ENCODE results near the gene GRAMD2A. TPM values are rescaled to one million over a fixed set of nuclear protein-coding genes. Genes with fewer than 3 reads are reported as not detected.

GRAMD2A gene
- total and polyA plus RNA-seq, 10 of the 15 experiments (the other 5 are each of a cell fraction or from before 2014, with no cell fraction given) = 0.02 to 0.35 TPM; not detected in 8

DNA sequence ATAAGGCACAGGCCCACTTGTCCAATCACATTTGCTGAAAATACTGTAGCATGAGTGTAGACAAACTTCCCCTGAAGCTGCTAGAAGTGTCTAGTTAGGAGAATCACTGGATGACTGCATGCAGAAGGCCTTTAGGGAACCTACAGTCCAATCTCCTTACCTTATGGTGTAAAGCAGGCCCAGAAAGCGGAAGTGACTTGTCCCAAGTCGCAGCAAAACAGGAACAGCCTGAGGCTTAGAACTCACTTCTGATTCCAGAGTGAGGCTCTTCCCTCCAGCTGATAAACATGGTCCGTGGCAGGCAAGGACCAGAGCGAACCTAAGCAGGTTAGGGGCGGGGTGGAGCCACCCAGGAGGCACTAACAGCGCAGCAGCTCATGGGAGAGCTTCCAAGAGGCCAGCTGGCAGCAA, 2.5 kb downstream of the GRAMD2A start:
- ChIA-PET CTCF (interaction anchor here (0.6 kb wide), 1 partner anchor 411 kb away, joined by 3 read pairs; no protein-coding TSS in a partner anchor), RAD21 (ENCODE audit: unreplicated experiment) (interaction anchor here (0.9 kb wide), 1 partner anchor 32 kb away, joined by 3 read pairs; no protein-coding TSS in a partner anchor), POLR2A (no interaction called here), SMC1A (ENCODE audit: uncharacterized antibody, unreplicated experiment) (no interaction called here)
- DNase-seq (ENCODE audit: low read depth, low spot score) (no peak), ATAC-seq (no peak), FAIRE-seq (no peak)
- Histone ChIP-seq H3K9ac (ENCODE audit: control insufficient read depth, insufficient read depth, low read length) (no peak overlapping the region), H3K79me2 (ENCODE audit: control insufficient read depth, insufficient read depth, low read length) (no peaks in the 10 kb centered on the region), H3K4me2 (ENCODE audit: control insufficient read depth, insufficient read depth) (no peak overlapping the region), H3K9me3 (replicated peaks; ENCODE audit: control insufficient read depth, insufficient read depth, low read length) (no peaks in the 10 kb centered on the region), H3K4me3 (no peak overlapping the region), H3K27me3 (replicated peaks in 1 of 2; ENCODE audit: control insufficient read depth in 2 of 2, insufficient read depth in 2 of 2, low read length in 1 of 2) (no peaks in the 10 kb centered on the region), H4K20me1 (ENCODE audit: control insufficient read depth, insufficient read depth) (no peaks in the 10 kb centered on the region; the same call in 1 of the 2 replicates), H2AFZ (ENCODE audit: control insufficient read depth, low read depth, low read length) (peak overlapping the region; percentile 39; the same call in 1 of the 2 replicates), H3K36me3 (ENCODE audit: control insufficient read depth in 2 of 2, insufficient read depth in 2 of 2, low read length in 1 of 2) (peaks cover 15 to 19% of the 10 kb centered on the region in 2 experiments), H3K27ac (ENCODE audit: control insufficient read depth, insufficient read depth) (no peak overlapping the region), H3K4me1 (ENCODE audit: control insufficient read depth, insufficient read depth, low read length) (no peaks in the 10 kb centered on the region; the same call in 1 of the 2 replicates)
- intact Hi-C loops (cut with micrococcal nuclease; ENCODE audit: unreplicated experiment) = loop anchor here (5.0 kb wide), 1 partner anchor 92 kb away; no protein-coding TSS in a partner anchor
- BruUV-seq (replicated peaks) = no TSS peak
- 41% methylated on average over 6 of the region's 6 CpGs for WGBS (ENCODE audit: insufficient coverage, insufficient replicate concordance, low lambda C conversion rate, missing lambda C conversion rate)
- TF ChIP-seq, protein P1, sequence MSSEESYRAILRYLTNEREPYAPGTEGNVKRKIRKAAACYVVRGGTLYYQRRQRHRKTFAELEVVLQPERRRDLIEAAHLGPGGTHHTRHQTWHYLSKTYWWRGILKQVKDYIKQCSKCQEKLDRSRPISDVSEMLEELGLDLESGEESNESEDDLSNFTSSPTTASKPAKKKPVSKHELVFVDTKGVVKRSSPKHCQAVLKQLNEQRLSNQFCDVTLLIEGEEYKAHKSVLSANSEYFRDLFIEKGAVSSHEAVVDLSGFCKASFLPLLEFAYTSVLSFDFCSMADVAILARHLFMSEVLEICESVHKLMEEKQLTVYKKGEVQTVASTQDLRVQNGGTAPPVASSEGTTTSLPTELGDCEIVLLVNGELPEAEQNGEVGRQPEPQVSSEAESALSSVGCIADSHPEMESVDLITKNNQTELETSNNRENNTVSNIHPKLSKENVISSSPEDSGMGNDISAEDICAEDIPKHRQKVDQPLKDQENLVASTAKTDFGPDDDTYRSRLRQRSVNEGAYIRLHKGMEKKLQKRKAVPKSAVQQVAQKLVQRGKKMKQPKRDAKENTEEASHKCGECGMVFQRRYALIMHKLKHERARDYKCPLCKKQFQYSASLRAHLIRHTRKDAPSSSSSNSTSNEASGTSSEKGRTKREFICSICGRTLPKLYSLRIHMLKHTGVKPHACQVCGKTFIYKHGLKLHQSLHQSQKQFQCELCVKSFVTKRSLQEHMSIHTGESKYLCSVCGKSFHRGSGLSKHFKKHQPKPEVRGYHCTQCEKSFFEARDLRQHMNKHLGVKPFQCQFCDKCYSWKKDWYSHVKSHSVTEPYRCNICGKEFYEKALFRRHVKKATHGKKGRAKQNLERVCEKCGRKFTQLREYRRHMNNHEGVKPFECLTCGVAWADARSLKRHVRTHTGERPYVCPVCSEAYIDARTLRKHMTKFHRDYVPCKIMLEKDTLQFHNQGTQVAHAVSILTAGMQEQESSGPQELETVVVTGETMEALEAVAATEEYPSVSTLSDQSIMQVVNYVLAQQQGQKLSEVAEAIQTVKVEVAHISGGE (CRISPR knock-in tag; IDR thresholded peaks at IDR 0.05) = no peak
- TF ChIP-seq SPI1 (IDR thresholded peaks at IDR 0.05; ENCODE audit: borderline replicate concordance, insufficient read depth, low read depth, low read length) = peak; percentile 83; the same call in 1 of the 2 replicates
- in situ Hi-C loops (cut with MboI) = no loop called here
